K562 (cell line): ENCODE data around the gene GBF1.

Experiments
- BHLHE40 ChIP-seq: IDR thresholded peaks from 2 replicates; pipeline ENCODE4 v1.6.1; 2011; ENCODE audit warnings: low read length, improper control_type of control experiment
- FOXJ2 ChIP-seq: fragments of 200-800 bp; sonication (Bioruptor generic); IDR thresholded peaks from 2 replicates; pipeline ENCODE4 v1.6.1; 2016; ENCODE audit warnings: missing genetic modification characterization, missing compliant biosample characterization
- PKNOX1 ChIP-seq: fragments of 450-650 bp; IDR thresholded peaks from 2 replicates; pipeline ENCODE4 v1.6.1; 2016
- TFAM ChIP-seq: fragments of 250-450 bp; sonication (Bioruptor Pico); conservative IDR thresholded peaks from 2 replicates; pipeline ENCODE4 v1.5.0; 2021; ENCODE audit warnings: mild to moderate bottlenecking, moderate library complexity
- ZKSCAN8 ChIP-seq: fragments of 200-800 bp; sonication (Bioruptor generic); IDR thresholded peaks from 2 replicates; pipeline ENCODE4 v1.6.1; 2016; ENCODE audit warnings: missing genetic modification characterization, missing compliant biosample characterization
- TF ChIP-seq, protein P1 (sequence below): fragments of 450-650 bp; formaldehyde crosslinking; IDR thresholded peaks from 2 replicates; pipeline ENCODE4 v1.4.0; 2022; ENCODE audit warnings: mild to moderate bottlenecking, moderate library complexity

DNA sequence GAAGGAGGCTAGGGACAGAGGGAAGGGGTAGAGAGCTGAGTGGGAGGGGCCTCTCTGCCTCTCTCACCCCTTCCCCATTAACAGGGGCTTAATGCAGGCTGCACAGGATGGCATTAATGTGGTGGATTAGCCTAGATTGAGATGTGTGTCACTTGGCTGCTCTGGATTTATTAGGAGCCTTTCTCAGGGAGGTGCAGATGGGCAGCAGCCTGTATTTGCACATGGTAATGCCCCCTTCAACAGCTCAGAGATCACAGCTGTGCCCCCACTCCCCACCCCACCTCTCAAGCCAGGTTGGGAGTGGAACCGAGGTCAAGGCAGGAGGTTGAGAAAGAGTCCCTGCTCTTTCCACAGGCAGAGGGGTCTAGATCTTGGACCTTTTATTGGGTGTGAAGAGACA, 11.3 kb upstream of the GBF1 start:
- TF ChIP-seq PKNOX1, result no peak
- TF ChIP-seq BHLHE40, result no peak
- TF ChIP-seq TFAM (CRISPR knock-in tag), result no peak
- TF ChIP-seq, protein P1, sequence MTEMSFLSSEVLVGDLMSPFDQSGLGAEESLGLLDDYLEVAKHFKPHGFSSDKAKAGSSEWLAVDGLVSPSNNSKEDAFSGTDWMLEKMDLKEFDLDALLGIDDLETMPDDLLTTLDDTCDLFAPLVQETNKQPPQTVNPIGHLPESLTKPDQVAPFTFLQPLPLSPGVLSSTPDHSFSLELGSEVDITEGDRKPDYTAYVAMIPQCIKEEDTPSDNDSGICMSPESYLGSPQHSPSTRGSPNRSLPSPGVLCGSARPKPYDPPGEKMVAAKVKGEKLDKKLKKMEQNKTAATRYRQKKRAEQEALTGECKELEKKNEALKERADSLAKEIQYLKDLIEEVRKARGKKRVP (CRISPR knock-in tag), result no peak
- no peak for TF ChIP-seq ZKSCAN8 (CRISPR knock-in tag)
- TF ChIP-seq FOXJ2 (tag), result no peak
